ENCODE measurements around the gene BTBD2. TPM values are rescaled to one million over a fixed set of nuclear protein-coding genes. Genes with fewer than 3 reads are reported as not detected.

Gene BTBD2
- total and polyA plus RNA-seq, 2 experiments from 2014 or later = 23.8 to 130 TPM

GRCh38 chr19:2053601-2054389 lies 38.3 kb upstream of the BTBD2 start:
- Histone ChIP-seq H3K9me2 (ENCODE audit: insufficient read depth) (no peaks in the 10 kb centered on the region), H3K27ac (ENCODE audit: low read depth) (no peak overlapping the region), H4K20me1 (replicated peaks; ENCODE audit: insufficient read depth) (peaks cover 10% of the 10 kb centered on the region), H3F3A (replicated peaks; ENCODE audit: low read depth) (0 out of 2 replicates have a peak, but pooled peaks cover 3% of the 10 kb centered on the region), H3K36me3 (ENCODE audit: insufficient read depth) (no peaks in the 10 kb centered on the region), H3K79me2 (replicated peaks; ENCODE audit: insufficient read depth) (peaks cover 19% of the 10 kb centered on the region), H3K4me2 (no peak overlapping the region), H3K27me3 (ENCODE audit: insufficient read depth) (no peaks in the 10 kb centered on the region), H2AFZ (no peak overlapping the region), H3K4me3 (no peak overlapping the region), H3K4me1 (ENCODE audit: insufficient read depth) (no peaks in the 10 kb centered on the region; the same call in 1 of the 2 replicates)
- Mint-ChIP-seq H3K9me3 (no peaks in the 10 kb centered on the region), H3K27me3 (ENCODE audit: insufficient read depth, low read depth, poor library complexity) (peaks cover 8% of the 10 kb centered on the region), H3K27ac (no peak overlapping the region), H3K36me3 (ENCODE audit: low read depth) (no peaks in the 10 kb centered on the region), H3K4me3 (no peak overlapping the region), H3K4me1 (peaks cover 10% of the 10 kb centered on the region)
- DNase-seq (ENCODE audit: low spot score) (no peak), ATAC-seq (no peak)
- no peak for TF ChIP-seq POLR2AphosphoS5 (IDR thresholded peaks at IDR 0.05; ENCODE audit: low read depth)
- no peak for TF ChIP-seq EZH2 (IDR thresholded peaks at IDR 0.05; ENCODE audit: low read depth, unreplicated experiment)
- TF ChIP-seq ZNF462 (CRISPR knock-in tag; IDR thresholded peaks at IDR 0.05) = no peak
- TF ChIP-seq CTCF (conservative IDR thresholded peaks at IDR 0.05; ENCODE audit: low read depth in 2 of 2) = no peak
- TF ChIP-seq JUNB (IDR thresholded peaks at IDR 0.05; ENCODE audit: unreplicated experiment) = no peak
- no peak for TF ChIP-seq EZH2phosphoT487 (IDR thresholded peaks at IDR 0.05; ENCODE audit: unreplicated experiment)
- TF ChIP-seq CREB1 (CRISPR knock-in tag; IDR thresholded peaks at IDR 0.05; ENCODE audit: low read depth) = no peak
- no peak for TF ChIP-seq REST (IDR thresholded peaks at IDR 0.05; ENCODE audit: unreplicated experiment)
